Thyroid gland (tissue), 4 donors: ENCODE measurements around the gene ATXN3.

ENCODE experiments used
- POLR2A ChIP-seq, 2 donors: fragments of 450-650 bp; IDR thresholded peaks; one replicate each; pipeline ENCODE4 v1.6.1; 2017; ENCODE audit warnings: antibody characterized with exemption in 2 of 2, mild to moderate bottlenecking in 2 of 2, moderate library complexity in 1 of 2
- TF ChIP-seq, protein P1 (sequence below), 6 experiments: fragments of 200-600 bp in 3 of 6; fragments of 450-650 bp in 3 of 6; sonication (generic) in 3 of 6; IDR thresholded peaks; one replicate each; pipeline ENCODE4 v1.5.1; 2016 to 2019; ENCODE audit warnings: antibody characterized with exemption in 6 of 6, mild to moderate bottlenecking in 2 of 6, inconsistent platforms in 1 of 6, moderate library complexity in 1 of 6

DNA sequence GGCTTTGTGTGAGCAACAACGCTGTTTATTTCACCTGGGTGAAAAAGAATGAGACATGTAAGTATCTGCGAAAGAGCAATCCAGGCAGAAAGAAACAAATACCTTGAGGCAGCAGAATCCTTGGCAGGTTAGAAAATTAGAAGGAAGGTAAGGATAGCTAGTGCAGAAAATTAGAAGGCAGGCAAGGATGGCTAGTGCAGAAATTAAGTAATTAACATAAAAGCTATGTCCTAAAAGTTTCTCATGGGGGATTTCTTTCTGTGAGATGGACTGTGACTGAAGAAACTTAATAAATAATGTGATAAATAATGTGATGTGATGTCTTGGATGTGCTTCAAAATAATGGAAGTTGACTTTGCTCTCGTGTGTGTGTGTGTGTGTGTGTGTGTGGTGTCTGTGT, 56.6 kb downstream of the ATXN3 start:
- TF ChIP-seq, protein P1, sequence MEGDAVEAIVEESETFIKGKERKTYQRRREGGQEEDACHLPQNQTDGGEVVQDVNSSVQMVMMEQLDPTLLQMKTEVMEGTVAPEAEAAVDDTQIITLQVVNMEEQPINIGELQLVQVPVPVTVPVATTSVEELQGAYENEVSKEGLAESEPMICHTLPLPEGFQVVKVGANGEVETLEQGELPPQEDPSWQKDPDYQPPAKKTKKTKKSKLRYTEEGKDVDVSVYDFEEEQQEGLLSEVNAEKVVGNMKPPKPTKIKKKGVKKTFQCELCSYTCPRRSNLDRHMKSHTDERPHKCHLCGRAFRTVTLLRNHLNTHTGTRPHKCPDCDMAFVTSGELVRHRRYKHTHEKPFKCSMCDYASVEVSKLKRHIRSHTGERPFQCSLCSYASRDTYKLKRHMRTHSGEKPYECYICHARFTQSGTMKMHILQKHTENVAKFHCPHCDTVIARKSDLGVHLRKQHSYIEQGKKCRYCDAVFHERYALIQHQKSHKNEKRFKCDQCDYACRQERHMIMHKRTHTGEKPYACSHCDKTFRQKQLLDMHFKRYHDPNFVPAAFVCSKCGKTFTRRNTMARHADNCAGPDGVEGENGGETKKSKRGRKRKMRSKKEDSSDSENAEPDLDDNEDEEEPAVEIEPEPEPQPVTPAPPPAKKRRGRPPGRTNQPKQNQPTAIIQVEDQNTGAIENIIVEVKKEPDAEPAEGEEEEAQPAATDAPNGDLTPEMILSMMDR (IDR thresholded peaks at IDR 0.05), result no peak
- TF ChIP-seq POLR2A (IDR thresholded peaks at IDR 0.05), result no peak
